ENCODE measurements around the gene PALM3. TPM values are rescaled to one million over a fixed set of nuclear protein-coding genes. Genes with fewer than 3 reads are reported as not detected.

The PALM3 gene
- total RNA-seq, 1 donor from 2014 or later, result 0.08 TPM

DNA sequence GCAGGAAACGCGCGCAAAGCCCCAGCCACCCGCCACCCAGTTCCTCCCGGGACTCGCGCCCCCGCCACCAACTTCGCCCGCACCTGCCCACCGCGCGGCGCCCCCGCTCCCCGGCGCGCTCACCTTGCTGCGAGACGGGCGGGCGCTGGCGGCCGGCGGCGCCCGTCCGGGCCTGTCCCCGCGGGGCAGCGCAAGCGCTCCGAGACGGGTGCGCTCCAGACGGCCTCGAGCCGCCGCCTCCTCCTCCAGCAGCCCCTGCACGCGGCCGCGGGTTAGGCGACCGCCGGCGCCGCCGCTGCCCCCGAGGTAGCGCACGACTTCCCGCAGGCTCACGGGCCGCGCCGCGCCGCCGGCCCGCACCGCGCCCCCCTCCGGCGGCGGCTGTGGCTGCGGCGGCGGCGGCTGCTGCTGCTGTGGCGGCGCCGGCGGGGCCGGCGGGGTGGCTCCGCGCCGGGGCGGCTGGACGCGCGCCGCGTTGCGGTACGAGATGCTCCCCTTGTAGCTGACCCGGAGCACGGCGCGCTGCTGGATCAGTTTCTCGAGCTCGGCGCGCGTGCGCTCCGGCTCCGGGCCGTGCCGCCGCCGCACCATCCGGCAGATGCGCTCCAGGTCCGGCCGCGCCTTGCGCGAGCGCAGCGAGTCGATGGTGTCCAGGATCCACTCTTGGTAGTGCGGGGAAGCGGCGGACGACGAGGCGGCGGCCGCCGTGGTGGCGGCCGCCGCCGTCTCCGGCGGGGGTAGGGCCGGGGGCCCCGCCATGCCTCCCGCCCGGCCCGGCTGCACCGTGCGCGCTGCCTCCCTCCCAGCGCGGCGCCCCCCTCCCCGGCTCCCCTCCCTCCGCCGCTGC is 28.0 kb upstream of the PALM3 start:
- ATAC-seq, result peak; percentile 3

DNA sequence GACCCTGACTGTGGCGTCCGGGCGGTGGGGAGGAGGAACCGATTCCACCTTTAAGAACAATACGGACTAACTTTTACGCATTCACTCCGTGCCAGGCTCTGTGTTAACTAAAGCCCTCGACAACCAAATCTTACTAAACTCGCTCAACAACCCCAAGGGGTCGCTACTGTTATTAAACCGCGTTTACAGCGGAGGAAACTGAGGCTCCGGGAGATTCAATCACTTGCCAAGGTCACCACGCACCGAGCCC is 27.5 kb upstream of the PALM3 start:
- ATAC-seq, result no peak

GRCh38 chr19:14088634-14089411 is 26.9 kb upstream of the PALM3 start:
- no peak for ATAC-seq

DNA sequence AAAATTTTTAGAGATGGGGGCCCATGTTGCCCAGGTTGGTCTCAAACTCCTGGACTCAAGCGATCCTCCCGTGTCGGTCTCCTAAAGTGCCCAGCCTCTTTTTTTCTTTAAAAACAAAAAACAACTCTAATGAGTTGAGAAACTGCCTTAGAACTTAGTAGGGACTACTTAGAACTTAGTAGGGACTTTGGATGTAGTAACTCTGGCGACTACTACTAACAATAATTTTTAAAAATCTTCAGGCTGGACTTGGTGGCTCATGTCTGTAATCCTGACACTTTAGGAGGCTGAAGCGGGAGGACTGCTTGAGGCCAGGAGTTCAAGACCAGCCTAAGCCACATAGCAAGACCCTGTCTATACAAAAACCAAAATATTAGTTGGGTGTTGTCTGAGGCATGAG is 24.2 kb upstream of the PALM3 start:
- ATAC-seq, result no peak

DNA sequence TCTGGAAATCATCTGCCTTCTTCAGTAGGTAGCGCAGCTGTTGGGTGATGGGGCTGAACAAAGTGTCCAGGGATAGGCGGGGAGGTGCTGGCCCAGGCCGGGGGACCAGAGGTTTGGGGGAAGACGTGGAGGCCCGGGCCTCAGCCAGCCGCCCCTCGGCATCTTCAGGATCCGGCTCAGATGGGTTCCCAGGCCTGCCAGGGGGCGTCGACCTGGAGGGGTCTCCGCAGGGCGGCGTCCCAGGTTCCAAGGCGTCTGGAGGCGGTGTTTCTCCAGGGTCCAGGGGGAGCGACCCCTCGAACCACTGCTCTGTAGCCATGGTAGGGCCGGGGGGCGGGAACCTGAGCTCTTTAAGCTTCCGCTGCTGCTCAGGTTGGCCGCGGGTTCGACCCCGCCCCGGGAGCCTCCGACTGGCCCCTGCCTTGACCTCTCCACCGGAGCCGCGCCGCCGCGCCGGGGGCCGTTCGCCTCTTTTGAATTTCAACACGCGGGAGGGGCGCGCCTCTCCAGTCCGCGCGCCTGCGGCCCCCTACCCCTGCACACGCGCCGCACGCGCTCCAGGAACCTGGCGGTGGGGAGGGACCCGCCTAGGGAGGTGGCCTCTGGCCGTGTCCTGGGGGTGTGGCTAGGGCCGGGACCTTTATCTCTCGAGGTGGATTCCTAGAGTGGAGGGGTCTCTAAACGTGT is 23.6 kb upstream of the PALM3 start, which contains the start of gene C19orf67:
Gene C19orf67, minus strand, starts transcription at position 475 of the 687 bp plus-strand sequence. Its CDS starts 156 bp downstream, at position 319.
- ATAC-seq, result no peak

- no peak for ATAC-seq
These were observed 20.7 kb upstream of the PALM3 start for GRCh38 chr19:14082675-14082960.

- peak; percentile 58 for ATAC-seq
These were observed 20.2 kb upstream of the PALM3 start for GRCh38 chr19:14081797-14082674.

- ATAC-seq, result peak; percentile 88
These were observed 19.3 kb upstream of the PALM3 start for GRCh38 chr19:14080887-14081796.

DNA sequence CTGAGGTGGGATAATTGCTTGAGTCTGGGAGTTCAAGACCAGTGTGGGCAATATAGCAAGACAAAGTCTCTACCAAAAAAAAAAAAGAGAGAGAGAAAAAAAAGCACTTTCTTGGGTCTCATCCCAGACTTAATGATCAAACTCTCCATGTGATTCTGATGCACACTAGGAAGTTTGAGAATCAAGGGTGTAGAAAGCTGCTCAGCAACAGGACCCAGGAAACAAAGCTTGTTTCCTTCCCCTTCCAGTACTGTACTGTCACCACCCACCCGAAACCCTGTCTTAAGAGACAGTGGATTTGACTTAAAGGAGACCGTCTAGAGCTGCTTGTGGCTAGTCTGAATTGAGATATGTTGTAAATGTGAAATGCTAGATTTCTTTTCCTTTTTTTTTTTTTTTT is 16.5 kb upstream of the PALM3 start:
- no peak for ATAC-seq

- ATAC-seq, result peak; percentile 41
These were observed 12.3 kb upstream of the PALM3 start for GRCh38 chr19:14073925-14074838.

- ATAC-seq, result peak; percentile 66
These were observed 11.5 kb upstream of the PALM3 start for GRCh38 chr19:14073261-14073924.

- peak; percentile 30 for ATAC-seq
These were observed 10.8 kb upstream of the PALM3 start, which contains the start of gene MISP3 for GRCh38 chr19:14072535-14073260. Gene MISP3 (plus strand): TSS chr19:14072786. CDS start chr19:14073310, 524 bp downstream.

- no peak for ATAC-seq
These were observed 8.6 kb upstream of the PALM3 start for GRCh38 chr19:14070268-14071050.

DNA sequence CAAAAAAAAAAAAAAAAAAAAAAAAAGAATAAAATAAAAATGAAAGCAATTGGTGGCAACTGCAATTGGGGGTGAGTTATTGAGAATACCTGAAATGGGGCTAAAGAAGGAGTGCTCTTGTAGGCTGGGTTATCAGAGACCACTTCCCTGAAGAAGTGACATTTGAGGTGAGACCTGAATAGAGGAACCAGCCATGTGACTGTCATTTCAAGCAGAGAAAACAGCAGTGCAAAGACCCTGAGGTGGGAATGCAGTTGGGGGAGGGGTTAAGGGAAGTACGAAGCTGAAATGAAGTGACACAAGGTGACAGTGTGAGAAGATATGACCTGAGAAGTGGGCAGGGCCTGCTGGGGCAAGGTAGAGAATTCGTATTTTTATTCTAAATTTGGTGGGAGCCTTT is 4.3 kb upstream of the PALM3 start:
- no peak for ATAC-seq

- no peak for ATAC-seq
These were observed 1.2 kb upstream of the PALM3 start for GRCh38 chr19:14063105-14063504.

DNA sequence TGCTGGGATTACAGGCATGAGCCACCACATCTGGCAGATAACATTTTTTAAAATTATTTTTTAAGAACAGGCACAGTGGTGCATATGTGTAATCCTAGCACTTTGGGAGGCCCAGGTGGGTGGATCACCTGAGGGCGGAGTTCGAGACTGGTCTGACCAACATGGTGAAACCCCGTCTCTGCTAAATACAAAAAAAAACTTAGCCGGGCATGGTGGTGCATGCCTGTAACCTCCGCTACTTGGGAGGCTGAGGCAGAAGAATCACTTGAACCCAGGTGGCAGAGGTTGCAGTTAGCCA is 631 bp upstream of the PALM3 start:
- ATAC-seq, result no peak

- no peak for ATAC-seq
These were observed 661 bp downstream of the PALM3 start for GRCh38 chr19:14061081-14061749.

GRCh38 chr19:14059652-14060155 is 2.2 kb downstream of the PALM3 start:
- no peak for ATAC-seq
